Activated CD4-positive, CD25-positive, alpha-beta regulatory T cell treated with anti-CD3 and anti-CD28 coated beads, Interleukin-2, amount 50 U/mL, for 16 hours (primary cell): ENCODE results near the gene CELSR1.
"Not testable (repeated sequence)": the region's sequence is repeated elsewhere in the genome, so short reads cannot be mapped to it uniquely, and the experiment has no call there.

ENCODE experiments used
- DNase-seq: peaks from one replicate; pipeline ENCODE4 v3.0.0-alpha.2; 2020; ENCODE audit warnings: low read depth, low spot score

The CELSR1 gene

GRCh38 chr22:46397049-46397448 is 140.4 kb downstream of the CELSR1 start:
- not testable (repeated sequence) for DNase-seq

GRCh38 chr22:46395145-46395544 is 142.3 kb downstream of the CELSR1 start:
- no peak for DNase-seq

GRCh38 chr22:46394622-46395021 is 142.8 kb downstream of the CELSR1 start:
- DNase-seq: no peak

GRCh38 chr22:46393873-46394272 is 143.5 kb downstream of the CELSR1 start:
- DNase-seq: no peak

- no peak for DNase-seq
These were observed 145.1 kb downstream of the CELSR1 start for GRCh38 chr22:46392137-46392844.

GRCh38 chr22:46391486-46392136 is 145.8 kb downstream of the CELSR1 start:
- no peak for DNase-seq

GRCh38 chr22:46390652-46391301 is 146.6 kb downstream of the CELSR1 start:
- no peak for DNase-seq

- DNase-seq: no peak
These were observed 147.2 kb downstream of the CELSR1 start for GRCh38 chr22:46390105-46390651.

GRCh38 chr22:46389081-46389480 is 148.3 kb downstream of the CELSR1 start:
- DNase-seq: no peak

GRCh38 chr22:46388647-46389046 is 148.8 kb downstream of the CELSR1 start:
- no peak for DNase-seq

GRCh38 chr22:46387748-46388147 is 149.7 kb downstream of the CELSR1 start:
- no peak for DNase-seq

GRCh38 chr22:46386312-46386711 is 151.1 kb downstream of the CELSR1 start:
- no peak for DNase-seq

GRCh38 chr22:46382524-46382923 is 154.9 kb downstream of the CELSR1 start:
- no peak for DNase-seq

GRCh38 chr22:46381731-46382130 is 155.7 kb downstream of the CELSR1 start:
- no peak for DNase-seq

- DNase-seq: no peak
These were observed 156.3 kb downstream of the CELSR1 start for GRCh38 chr22:46381142-46381541.

- no peak for DNase-seq
These were observed 156.8 kb downstream of the CELSR1 start for GRCh38 chr22:46380581-46380980.

- DNase-seq: no peak
These were observed 157.4 kb downstream of the CELSR1 start for GRCh38 chr22:46380069-46380468.

- no peak for DNase-seq
These were observed 158.1 kb downstream of the CELSR1 start for GRCh38 chr22:46379066-46379930.

- no peak for DNase-seq
These were observed 158.9 kb downstream of the CELSR1 start for GRCh38 chr22:46378426-46379065.

GRCh38 chr22:46377525-46378425 is 159.6 kb downstream of the CELSR1 start:
- DNase-seq: no peak
